SK-N-SH (cell line): ENCODE measurements around the gene MAK. TPM values are rescaled to one million over a fixed set of nuclear protein-coding genes. Genes with fewer than 3 reads are reported as not detected.

Source experiments
- CTCF ChIA-PET: fragments of 300-600, 350-600 bp; formaldehyde crosslinking; extraction: SDS; loops from one replicate; lab custom pipeline; 2021; lab: Yijun Ruan, JAX
- POLR2A ChIA-PET: fragments of 350-600 bp; sonication (Branson Sonifier 250); formaldehyde crosslinking; extraction: SDS; loops from one replicate; lab custom pipeline; 2020; ENCODE audit warnings: antibody characterized with exemption, inconsistent platforms; lab: Yijun Ruan, JAX
- DNase-seq: peaks from one replicate; pipeline ENCODE4 v3.0.0; 2012
- H2AFZ ChIP-seq: fragments of 200-600 bp; sonication (generic); 2 replicates; pipeline ENCODE4 v1.8.1; 2016; ENCODE audit warnings: antibody characterized with exemption, mild to moderate bottlenecking, low read depth
- H3F3A ChIP-seq: fragments of 200-600 bp; sonication (generic); replicated peaks from 2 replicates; pipeline ENCODE3; 2016; ENCODE audit warnings: antibody characterized with exemption, mild to moderate bottlenecking; ENCODE audit not compliant: insufficient read depth
- H3K27ac ChIP-seq, 2 experiments: fragments of 200-500 bp in 1 of 2; fragments of 200-600 bp in 1 of 2; sonication (Bioruptor generic) in 1 of 2; sonication (generic), shearing (Covaris generic) in 1 of 2; 2 replicates each; pipeline versions ENCODE4 v1.5.1 to v1.6.1; 2014 to 2016; ENCODE audit warnings: low read depth in 2 of 2, inconsistent platforms in 1 of 2, low read length in 1 of 2, mild to moderate bottlenecking in 1 of 2, mixed read lengths in 1 of 2
- H3K27me3 ChIP-seq: fragments of 200-600 bp; sonication (generic), shearing (Covaris generic); 2 replicates; pipeline ENCODE4 v1.6.1; 2016; ENCODE audit warnings: mixed run types; ENCODE audit not compliant: insufficient read depth
- H3K36me3 ChIP-seq, 2 experiments: fragments of 200-500 bp in 1 of 2; fragments of 200-600 bp in 1 of 2; sonication (Bioruptor generic) in 1 of 2; sonication (generic) in 1 of 2; replicated peaks in 1 of 2; 2 replicates each; pipeline versions ENCODE3 to v1.5.1; 2014 to 2016; ENCODE audit warnings: low read length in 1 of 2, mild to moderate bottlenecking in 1 of 2; ENCODE audit not compliant: insufficient read depth in 2 of 2, control insufficient read depth in 1 of 2
- H3K4me1 ChIP-seq, 2 experiments: fragments of 200-500 bp in 1 of 2; fragments of 200-600 bp in 1 of 2; sonication (Bioruptor generic) in 1 of 2; sonication (generic), shearing (Covaris generic) in 1 of 2; 2 replicates each; pipeline versions ENCODE4 v1.5.1 to v1.6.1; 2014 to 2016; ENCODE audit warnings: low read depth in 1 of 2, low read length in 1 of 2, mixed run types in 1 of 2; ENCODE audit not compliant: insufficient read depth in 2 of 2, control insufficient read depth in 1 of 2
- H3K4me2 ChIP-seq: fragments of 200-600 bp; sonication (generic), shearing (Covaris generic); 2 replicates; pipeline ENCODE4 v1.6.1; 2017; ENCODE audit warnings: mixed run types
- H3K4me3 ChIP-seq, 2 experiments: fragments of 200-500 bp in 1 of 2; fragments of 200-600 bp in 1 of 2; sonication (Bioruptor generic) in 1 of 2; sonication (generic), shearing (Covaris generic) in 1 of 2; 2 replicates each; pipeline versions ENCODE4 v1.5.1 to v1.8.1; 2014 to 2016; ENCODE audit warnings: low read depth in 2 of 2, inconsistent platforms in 1 of 2, low read length in 1 of 2, mild to moderate bottlenecking in 1 of 2, mixed read lengths in 1 of 2, moderate library complexity in 1 of 2
- H3K79me2 ChIP-seq: fragments of 200-600 bp; sonication (generic); 2 replicates; pipeline ENCODE4 v1.8.1; 2017; ENCODE audit warnings: mild to moderate bottlenecking; ENCODE audit not compliant: insufficient read depth
- H3K9ac ChIP-seq: fragments of 200-600 bp; sonication (generic); 2 replicates; pipeline ENCODE4 v1.6.1; 2017; ENCODE audit warnings: mixed run types
- H3K9me2 ChIP-seq: fragments of 200-600 bp; sonication (generic); 2 replicates; pipeline ENCODE4 v1.6.1; 2017; ENCODE audit warnings: mixed run types
- H3K9me3 ChIP-seq: fragments of 200-600 bp; sonication (generic); 2 replicates; pipeline ENCODE4 v1.6.1; 2017; ENCODE audit warnings: mixed run types, mild to moderate bottlenecking, moderate library complexity
- H4K20me1 ChIP-seq: fragments of 200-600 bp; sonication (generic); 2 replicates; pipeline ENCODE4 v1.6.1; 2017; ENCODE audit warnings: mild to moderate bottlenecking, mixed run types; ENCODE audit not compliant: insufficient read depth
- CHD2 ChIP-seq: fragments of 150-350 bp; IDR thresholded peaks from 2 replicates; pipeline ENCODE4 v1.6.1; 2018; ENCODE audit warnings: low read length; ENCODE audit not compliant: partially characterized antibody
- FOXJ3 ChIP-seq: sonication (generic); formaldehyde crosslinking; IDR thresholded peaks from 2 replicates; pipeline ENCODE4 v1.5.1; 2020; ENCODE audit warnings: mild to moderate bottlenecking, missing genetic modification reagents
- FOXM1 ChIP-seq: IDR thresholded peaks from 2 replicates; pipeline ENCODE4 v1.4.0; 2012; ENCODE audit warnings: low read depth, mild to moderate bottlenecking
- IRF3 ChIP-seq: fragments of 150-350 bp; IDR thresholded peaks from 2 replicates; pipeline ENCODE4 v1.6.1; 2016; ENCODE audit warnings: mild to moderate bottlenecking, low read depth, low read length
- JUND ChIP-seq: IDR thresholded peaks from 2 replicates; pipeline ENCODE4 v1.4.0; 2012
- MXI1 ChIP-seq: IDR thresholded peaks from 2 replicates; pipeline ENCODE4 v1.6.1; 2012; ENCODE audit warnings: mild to moderate bottlenecking, low read depth, low read length, improper control_type of control experiment
- NFIC ChIP-seq: IDR thresholded peaks from 2 replicates; pipeline ENCODE4 v1.4.0; 2012; ENCODE audit warnings: borderline replicate concordance
- NRF1 ChIP-seq: IDR thresholded peaks from 2 replicates; pipeline ENCODE4 v1.6.1; 2012; ENCODE audit warnings: low read depth, mild to moderate bottlenecking, low read length
- POLR2AphosphoS5 ChIP-seq: IDR thresholded peaks from 2 replicates; pipeline ENCODE4 v1.6.1; 2012; ENCODE audit warnings: low read depth, low read length
- REST ChIP-seq: IDR thresholded peaks from 2 replicates; pipeline ENCODE4 v1.6.1; 2012; ENCODE audit warnings: mild to moderate bottlenecking, low read depth, low read length, moderate library complexity
- RFX5 ChIP-seq: IDR thresholded peaks from 2 replicates; pipeline ENCODE4 v1.6.1; 2012; ENCODE audit warnings: mild to moderate bottlenecking, improper control_type of control experiment, low read length
- RXRA ChIP-seq: IDR thresholded peaks from 2 replicates; pipeline ENCODE4 v1.4.0; 2012; ENCODE audit warnings: low read depth, mild to moderate bottlenecking, borderline replicate concordance
- SIN3A ChIP-seq: IDR thresholded peaks from 2 replicates; pipeline ENCODE4 v1.6.1; 2012; ENCODE audit warnings: low read depth, mild to moderate bottlenecking, low read length, moderate library complexity, borderline replicate concordance
- TAF1 ChIP-seq: IDR thresholded peaks from 2 replicates; pipeline ENCODE4 v1.6.1; 2012; ENCODE audit warnings: low read depth, mild to moderate bottlenecking, low read length, moderate library complexity, borderline replicate concordance
- TEAD4 ChIP-seq: IDR thresholded peaks from 2 replicates; pipeline ENCODE4 v1.4.0; 2012; ENCODE audit warnings: mild to moderate bottlenecking, borderline replicate concordance; ENCODE audit not compliant: insufficient read depth
- ZBTB33 ChIP-seq: IDR thresholded peaks from 2 replicates; pipeline ENCODE4 v1.4.0; 2012; ENCODE audit warnings: low read depth, borderline replicate concordance
- WGBS: methylation state at CpG from one replicate; pipeline ENCODE4 v1.1.6; 2017; ENCODE audit warnings: low lambda C conversion rate; 5-methylcytosine and 5-hydroxymethylcytosine counted together
- polyA plus RNA-seq, 3 experiments: library from polyadenylated mRNA; depleted of rRNA; stranded (reverse); fragments of >200 nt; gene quantifications; 2 replicates each; pipeline ENCODE4 v1.2.3, GENCODE V29; 2012

MAK gene
- polyA plus RNA-seq, 1 of the 3 experiments (the other 2 are of a cell fraction), result 0.02 TPM

GRCh38 chr6:10779076-10779475 lies 59.3 kb downstream of the MAK start:
- Histone ChIP-seq H3F3A (no peaks in the 10 kb centered on the region), H3K9ac (no peak overlapping the region), H3K27ac (no peak overlapping the region), H4K20me1 (no peaks in the 10 kb centered on the region), H3K9me2 (no peaks in the 10 kb centered on the region), H3K4me2 (no peak overlapping the region), H3K79me2 (no peaks in the 10 kb centered on the region), H3K9me3 (no peaks in the 10 kb centered on the region), H3K4me1 (no peaks in the 10 kb centered on the region), H3K27me3 (no peaks in the 10 kb centered on the region), H3K36me3 (peaks cover 5 to 6% of the 10 kb centered on the region in 2 experiments), H3K4me3 (no peak overlapping the region), H2AFZ (no peak overlapping the region)
- WGBS, result 96% methylated on average over 8 of the region's 8 CpGs
- no peak for DNase-seq
- ChIA-PET CTCF (interaction anchor here (1.2 kb wide), 1 partner anchor 23 kb away, joined by 3 read pairs; no protein-coding TSS in a partner anchor), POLR2A (no interaction called here)
- no peak for TF ChIP-seq REST
- TF ChIP-seq IRF3, result no peak
- TF ChIP-seq SIN3A, result no peak

- no peak overlapping the region for H3K9ac ChIP-seq
- TF ChIP-seq SIN3A (no peak), IRF3 (no peak), ZBTB33 (no peak), FOXJ3 (CRISPR knock-in tag) (no peak), RXRA (no peak), NRF1 (no peak), MXI1 (no peak), JUND (no peak), NFIC (no peak), TAF1 (no peak), CHD2 (no peak), POLR2AphosphoS5 (no peak), TEAD4 (no peak), FOXM1 (no peak), RFX5 (no peak)
- CTCF ChIA-PET, result no interaction called here
Observed at GRCh38 chr6:10778230-10778629, 60.1 kb downstream of the MAK start.

More at GRCh38 chr6:10778230-10778629, 60.1 kb downstream of the MAK start:
- H3K4me2 ChIP-seq, result no peak overlapping the region
- POLR2A ChIA-PET, result no interaction called here
- 77% methylated on average over 3 of the region's 3 CpGs for WGBS
- H3K36me3 ChIP-seq, result peaks cover 5 to 6% of the 10 kb centered on the region in 2 experiments
- H3K27ac ChIP-seq, result no peak overlapping the region
- H3K79me2 ChIP-seq, result no peaks in the 10 kb centered on the region
- no peak for DNase-seq
- H3K27me3 ChIP-seq, result no peaks in the 10 kb centered on the region
- H4K20me1 ChIP-seq, result no peaks in the 10 kb centered on the region
- H2AFZ ChIP-seq, result no peak overlapping the region
- H3K9me2 ChIP-seq, result no peaks in the 10 kb centered on the region
- no peaks in the 10 kb centered on the region for H3K9me3 ChIP-seq
- no peak overlapping the region for H3K4me3 ChIP-seq
- H3K4me1 ChIP-seq, result no peaks in the 10 kb centered on the region
- no peaks in the 10 kb centered on the region for H3F3A ChIP-seq
